Measurements from ENCODE around the gene JPH4. TPM values are rescaled to one million over a fixed set of nuclear protein-coding genes. Genes with fewer than 3 reads are reported as not detected.

JPH4 gene
- total and polyA plus RNA-seq, 2 donors (not counting 3 experiments of a cell fraction or from before 2014, with no cell fraction given): 0.06 TPM; not detected in 1

DNA sequence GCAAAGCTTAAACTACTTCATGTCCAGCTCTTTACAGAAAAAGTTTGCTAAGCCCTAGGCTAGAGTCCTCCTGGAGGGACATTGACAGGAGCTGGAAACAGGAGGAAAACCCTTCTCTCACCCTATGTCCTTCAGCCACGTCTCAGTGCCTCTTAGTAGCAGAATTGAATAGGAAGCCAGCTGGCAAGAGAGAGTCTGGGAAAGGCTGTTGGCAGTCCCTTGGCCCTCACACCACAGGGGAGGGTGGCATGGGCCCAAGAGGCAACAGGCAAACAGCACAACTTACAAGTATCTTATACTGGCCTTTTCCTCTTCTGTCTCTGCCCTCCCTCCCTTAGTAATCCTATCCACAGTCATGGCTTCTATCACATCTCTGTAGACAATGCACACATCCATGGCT lies 29.9 kb upstream of the JPH4 start:
- no peak overlapping the region for H3K4me3 ChIP-seq (replicated peaks in 1 of 3; ENCODE audit: insufficient read depth in 1 of 3, low read depth in 1 of 3, low read length in 3 of 3)
- dilution Hi-C loops (cut with MboI; ENCODE audit: extremely low pct_ligation_motif_present, low sequenced_read_pairs) (no loop called here), intact Hi-C loops (cut with micrococcal nuclease) (no loop called here)
- no TSS peak for BruUV-seq (replicated peaks)
- no peaks in the 10 kb centered on the region for H4K20me1 ChIP-seq (replicated peaks; ENCODE audit: control insufficient read depth, extremely low read depth, insufficient read depth, low read length)
- no peaks in the 10 kb centered on the region for H3K9me3 ChIP-seq (replicated peaks; ENCODE audit: control insufficient read depth, insufficient read depth, low read length)
- H3K27ac ChIP-seq (ENCODE audit: insufficient read depth, low read depth, low read length): no peak overlapping the region
- H3K27me3 ChIP-seq (ENCODE audit: control insufficient read depth in 2 of 2, insufficient read depth in 2 of 2, low read length in 2 of 2): no peaks in the 10 kb centered on the region
- ChIA-PET CTCF (interaction anchor here (4.0 kb wide), 1 partner anchor 24 kb away, joined by 20 read pairs; no protein-coding TSS in a partner anchor), POLR2A (no interaction called here)
- H2AFZ ChIP-seq (ENCODE audit: low read depth, low read length): no peak overlapping the region
- no peaks in the 10 kb centered on the region for H3K4me1 ChIP-seq (ENCODE audit: control insufficient read depth, extremely low read depth, insufficient read depth, low read length)
- H3K4me2 ChIP-seq (ENCODE audit: insufficient read depth, low read length): no peak overlapping the region
- H3K79me2 ChIP-seq (ENCODE audit: control insufficient read depth, insufficient read depth, low read length): no peaks in the 10 kb centered on the region
- no peaks in the 10 kb centered on the region for H3K9me1 ChIP-seq (replicated peaks; ENCODE audit: control insufficient read depth, extremely low read depth, insufficient read depth, low read length)
- DNase-seq (ENCODE audit: low read depth, low spot score) (no peak), FAIRE-seq (no peak)
- no peaks in the 10 kb centered on the region for H3K36me3 ChIP-seq (ENCODE audit: control insufficient read depth in 2 of 2, extremely low read depth in 1 of 2, insufficient read depth in 2 of 2, low read length in 2 of 2)
- no peak for TF ChIP-seq MYC (IDR thresholded peaks at IDR 0.05; ENCODE audit: low read depth, low read length)
- no peak for TF ChIP-seq GATA2 (IDR thresholded peaks at IDR 0.05; ENCODE audit: insufficient read depth, insufficient read length, low read depth, low read length)
- TF ChIP-seq, protein P1, sequence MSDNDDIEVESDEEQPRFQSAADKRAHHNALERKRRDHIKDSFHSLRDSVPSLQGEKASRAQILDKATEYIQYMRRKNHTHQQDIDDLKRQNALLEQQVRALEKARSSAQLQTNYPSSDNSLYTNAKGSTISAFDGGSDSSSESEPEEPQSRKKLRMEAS (IDR thresholded peaks at IDR 0.05; ENCODE audit: insufficient read depth, insufficient read length): no peak
- no peak for TF ChIP-seq EZH2 (IDR thresholded peaks at IDR 0.05; ENCODE audit: borderline replicate concordance, low read depth, low read length, severe bottlenecking)
- TF ChIP-seq, protein P2, sequence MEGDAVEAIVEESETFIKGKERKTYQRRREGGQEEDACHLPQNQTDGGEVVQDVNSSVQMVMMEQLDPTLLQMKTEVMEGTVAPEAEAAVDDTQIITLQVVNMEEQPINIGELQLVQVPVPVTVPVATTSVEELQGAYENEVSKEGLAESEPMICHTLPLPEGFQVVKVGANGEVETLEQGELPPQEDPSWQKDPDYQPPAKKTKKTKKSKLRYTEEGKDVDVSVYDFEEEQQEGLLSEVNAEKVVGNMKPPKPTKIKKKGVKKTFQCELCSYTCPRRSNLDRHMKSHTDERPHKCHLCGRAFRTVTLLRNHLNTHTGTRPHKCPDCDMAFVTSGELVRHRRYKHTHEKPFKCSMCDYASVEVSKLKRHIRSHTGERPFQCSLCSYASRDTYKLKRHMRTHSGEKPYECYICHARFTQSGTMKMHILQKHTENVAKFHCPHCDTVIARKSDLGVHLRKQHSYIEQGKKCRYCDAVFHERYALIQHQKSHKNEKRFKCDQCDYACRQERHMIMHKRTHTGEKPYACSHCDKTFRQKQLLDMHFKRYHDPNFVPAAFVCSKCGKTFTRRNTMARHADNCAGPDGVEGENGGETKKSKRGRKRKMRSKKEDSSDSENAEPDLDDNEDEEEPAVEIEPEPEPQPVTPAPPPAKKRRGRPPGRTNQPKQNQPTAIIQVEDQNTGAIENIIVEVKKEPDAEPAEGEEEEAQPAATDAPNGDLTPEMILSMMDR (IDR thresholded peaks at IDR 0.05; ENCODE audit: extremely low read depth in 1 of 2, insufficient read depth in 1 of 2, low read depth in 1 of 2, low read length in 2 of 2): no peak
- TF ChIP-seq JUN (IDR thresholded peaks at IDR 0.05; ENCODE audit: borderline replicate concordance, insufficient read depth, insufficient read length, low read depth): no peak
- no peak for TF ChIP-seq POLR2A (IDR thresholded peaks at IDR 0.05; ENCODE audit: low read depth, low read length)
- no peak for TF ChIP-seq FOS (IDR thresholded peaks at IDR 0.05; ENCODE audit: borderline replicate concordance, insufficient read depth, low read length)
- TF ChIP-seq POLR2AphosphoS5 (IDR thresholded peaks at IDR 0.05; ENCODE audit: insufficient read depth, low read depth, low read length): no peak
- no peak overlapping the region for H3K9ac ChIP-seq (replicated peaks; ENCODE audit: extremely low read depth, insufficient read depth, low read length)
